GM12801 (cell line): ENCODE results near the gene VIPR2.

Experiments
- TF ChIP-seq, protein P1 (sequence below): IDR thresholded peaks from one replicate; pipeline ENCODE4 v1.5.1; 2011; ENCODE audit warnings: control low read depth; ENCODE audit not compliant: insufficient read length; ENCODE audit errors: extremely low read depth

The VIPR2 gene

DNA sequence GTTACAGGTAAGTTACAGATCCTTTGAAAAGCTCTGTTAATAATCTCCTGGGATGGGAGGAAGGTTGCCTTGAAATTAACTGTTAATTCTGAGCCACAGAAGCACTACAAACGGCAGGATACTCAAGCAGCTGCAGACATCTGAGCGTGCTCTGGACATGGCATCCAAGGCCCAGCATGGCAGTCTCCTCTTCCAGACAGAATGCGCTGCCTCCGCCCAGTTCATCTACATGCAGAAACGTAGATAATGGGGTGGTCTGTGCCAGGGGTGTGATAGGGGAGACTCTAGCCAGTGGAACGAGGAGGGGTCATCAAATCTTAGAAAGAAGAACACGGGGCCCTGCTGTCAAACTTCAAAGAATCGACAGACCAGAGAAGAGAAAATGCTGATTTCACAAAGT is 13.8 kb downstream of the VIPR2 start:
- TF ChIP-seq, protein P1, sequence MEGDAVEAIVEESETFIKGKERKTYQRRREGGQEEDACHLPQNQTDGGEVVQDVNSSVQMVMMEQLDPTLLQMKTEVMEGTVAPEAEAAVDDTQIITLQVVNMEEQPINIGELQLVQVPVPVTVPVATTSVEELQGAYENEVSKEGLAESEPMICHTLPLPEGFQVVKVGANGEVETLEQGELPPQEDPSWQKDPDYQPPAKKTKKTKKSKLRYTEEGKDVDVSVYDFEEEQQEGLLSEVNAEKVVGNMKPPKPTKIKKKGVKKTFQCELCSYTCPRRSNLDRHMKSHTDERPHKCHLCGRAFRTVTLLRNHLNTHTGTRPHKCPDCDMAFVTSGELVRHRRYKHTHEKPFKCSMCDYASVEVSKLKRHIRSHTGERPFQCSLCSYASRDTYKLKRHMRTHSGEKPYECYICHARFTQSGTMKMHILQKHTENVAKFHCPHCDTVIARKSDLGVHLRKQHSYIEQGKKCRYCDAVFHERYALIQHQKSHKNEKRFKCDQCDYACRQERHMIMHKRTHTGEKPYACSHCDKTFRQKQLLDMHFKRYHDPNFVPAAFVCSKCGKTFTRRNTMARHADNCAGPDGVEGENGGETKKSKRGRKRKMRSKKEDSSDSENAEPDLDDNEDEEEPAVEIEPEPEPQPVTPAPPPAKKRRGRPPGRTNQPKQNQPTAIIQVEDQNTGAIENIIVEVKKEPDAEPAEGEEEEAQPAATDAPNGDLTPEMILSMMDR = no peak

DNA sequence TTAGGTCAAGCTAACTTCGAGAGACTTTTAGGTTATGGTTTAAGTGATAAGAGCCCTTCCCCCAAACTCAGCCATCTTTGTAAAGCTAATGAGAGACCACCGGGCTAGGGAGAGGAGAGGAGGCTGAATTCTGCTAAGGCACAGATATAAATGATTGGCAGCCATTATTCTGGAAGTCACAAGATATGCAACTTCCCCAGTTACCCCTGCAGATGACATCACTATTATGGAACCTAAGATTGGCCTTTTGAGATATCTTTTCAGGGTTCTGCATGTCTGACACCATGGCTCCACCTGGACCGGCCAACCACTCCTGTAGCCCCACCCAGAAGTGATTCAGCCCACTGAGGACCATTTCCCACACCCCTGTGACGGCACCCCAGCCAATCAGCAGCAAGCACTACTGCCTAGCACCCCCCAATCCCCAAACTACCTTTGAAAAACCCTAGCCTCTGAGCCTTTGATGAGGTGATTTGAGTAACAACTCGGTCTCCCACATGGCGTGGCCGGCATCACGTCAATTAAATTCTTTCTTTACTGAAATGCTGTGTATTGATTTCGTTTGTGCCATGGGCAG is 14.4 kb downstream of the VIPR2 start:
- TF ChIP-seq, protein P1 = no peak

DNA sequence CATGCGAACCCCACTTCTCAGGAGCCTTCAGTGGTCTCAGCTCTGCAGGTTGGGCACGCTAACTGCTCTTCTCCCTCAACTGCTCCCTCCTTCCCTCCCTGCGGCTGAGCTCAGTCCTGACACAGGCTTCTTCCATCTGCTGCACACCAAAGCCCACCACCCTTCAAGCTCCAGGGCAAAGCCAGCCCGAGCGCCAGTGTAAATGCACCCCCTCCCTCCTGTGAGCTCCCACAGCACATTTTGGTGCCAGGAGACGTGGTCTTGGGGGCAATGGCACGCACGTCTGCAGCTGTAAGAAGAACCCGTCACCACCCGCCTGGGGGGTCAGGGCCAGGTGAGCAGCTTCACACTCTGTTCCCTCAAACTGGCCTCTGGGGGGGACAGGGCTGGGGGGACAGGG is 15.9 kb downstream of the VIPR2 start:
- TF ChIP-seq, protein P1 = no peak

DNA sequence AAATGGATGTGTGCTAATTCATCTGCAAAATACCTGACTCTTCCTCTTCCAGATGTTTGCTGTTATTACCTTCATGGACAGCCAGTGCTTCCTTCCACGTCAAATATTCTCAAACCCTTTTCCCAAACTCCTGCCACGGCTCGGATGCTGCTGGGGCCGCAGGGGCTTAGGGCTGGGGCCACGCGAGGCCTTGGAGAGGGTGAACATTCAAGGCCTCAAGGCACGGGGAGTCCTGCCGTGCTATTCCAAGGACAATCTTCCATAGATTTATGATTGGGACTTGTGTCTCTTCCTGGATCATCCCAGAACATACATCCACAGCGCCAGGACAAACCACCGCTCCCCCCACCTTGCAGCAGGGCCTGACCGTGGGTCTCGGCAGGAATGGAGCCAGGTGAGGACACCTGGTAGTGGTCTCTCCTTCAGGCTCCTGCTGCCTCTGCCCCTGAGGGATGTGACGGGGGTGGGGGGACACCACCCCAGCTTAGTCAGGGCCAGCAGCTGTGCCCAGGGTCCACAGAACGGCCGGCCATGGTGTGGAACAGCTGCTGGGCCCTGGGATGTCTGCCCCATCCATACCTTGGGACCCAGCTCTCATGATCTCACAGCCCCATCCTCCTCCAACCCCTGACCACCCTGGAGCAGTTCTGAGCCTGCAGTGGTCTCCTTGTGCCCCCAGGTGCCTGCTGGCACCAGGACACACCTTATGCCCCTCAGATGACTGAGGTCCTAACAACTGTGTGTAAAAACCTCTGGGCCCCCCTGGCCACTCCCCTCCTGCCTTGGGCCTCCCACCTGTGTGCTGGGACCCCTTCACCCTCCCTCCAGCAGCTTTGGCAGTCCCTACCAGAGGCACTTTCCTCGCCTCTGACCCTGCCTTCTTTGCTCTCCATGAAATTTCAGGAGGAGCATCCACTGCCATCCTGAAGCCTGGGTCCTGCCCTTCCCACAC is 16.7 kb downstream of the VIPR2 start:
- TF ChIP-seq, protein P1 = no peak

DNA sequence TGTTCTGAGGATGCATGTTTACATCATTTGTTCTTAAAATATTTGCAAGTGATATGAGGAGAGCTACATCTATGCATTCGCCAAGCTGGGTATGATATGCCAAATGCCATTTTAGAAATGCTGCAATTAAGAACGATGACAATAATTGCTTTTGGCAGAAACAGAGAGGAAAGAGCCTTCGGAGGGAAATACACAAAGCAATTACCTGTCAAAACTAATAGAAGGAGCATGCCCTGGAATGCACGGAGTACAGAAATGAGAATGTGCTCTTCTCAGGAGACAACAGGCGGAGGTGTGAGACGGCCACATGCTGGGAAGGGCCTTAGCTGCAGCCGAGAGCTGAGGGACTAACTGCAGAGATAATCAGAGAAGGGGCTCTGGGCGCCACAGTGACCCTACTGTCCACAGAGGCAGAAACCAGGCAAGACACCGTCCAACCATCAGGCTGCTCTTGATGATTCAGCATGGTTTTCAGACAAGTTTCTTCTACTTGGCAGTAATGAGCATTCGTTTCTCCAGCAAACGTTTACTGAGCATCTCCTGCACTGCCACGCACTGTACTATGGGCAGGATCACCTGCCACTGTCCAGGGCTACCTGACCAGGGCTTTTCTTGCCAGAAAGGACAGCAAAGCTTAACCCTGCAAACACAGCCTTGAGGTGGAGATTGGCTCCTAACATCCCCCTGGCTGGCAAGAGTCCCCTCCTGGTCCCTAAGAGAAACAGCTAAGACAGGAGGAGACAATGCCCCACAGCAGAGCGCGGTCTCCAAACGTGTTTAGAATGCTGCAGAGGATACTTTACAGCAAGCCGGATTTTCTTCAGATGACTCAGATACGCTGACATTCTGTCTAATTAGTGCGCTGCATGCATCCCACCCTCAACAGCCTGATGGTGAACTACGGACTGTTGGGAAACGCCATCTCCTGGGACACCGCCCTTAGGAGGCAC is 18.1 kb downstream of the VIPR2 start:
- TF ChIP-seq, protein P1 = no peak

DNA sequence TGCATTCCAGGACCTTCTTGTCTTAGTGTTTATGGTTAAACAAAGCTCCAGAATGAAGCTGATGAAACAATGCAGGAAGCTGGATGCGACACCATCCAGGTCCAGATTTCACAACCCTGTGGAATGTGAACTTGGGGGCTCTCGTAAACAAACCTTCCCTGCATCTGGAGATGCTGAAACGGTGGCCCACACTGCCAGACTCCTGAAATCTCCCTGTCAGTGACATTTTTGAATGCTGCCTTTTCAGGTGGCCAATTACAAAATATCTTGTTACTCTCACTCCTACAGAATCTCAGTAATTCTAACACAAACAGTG is 18.8 kb downstream of the VIPR2 start:
- TF ChIP-seq, protein P1 = no peak

DNA sequence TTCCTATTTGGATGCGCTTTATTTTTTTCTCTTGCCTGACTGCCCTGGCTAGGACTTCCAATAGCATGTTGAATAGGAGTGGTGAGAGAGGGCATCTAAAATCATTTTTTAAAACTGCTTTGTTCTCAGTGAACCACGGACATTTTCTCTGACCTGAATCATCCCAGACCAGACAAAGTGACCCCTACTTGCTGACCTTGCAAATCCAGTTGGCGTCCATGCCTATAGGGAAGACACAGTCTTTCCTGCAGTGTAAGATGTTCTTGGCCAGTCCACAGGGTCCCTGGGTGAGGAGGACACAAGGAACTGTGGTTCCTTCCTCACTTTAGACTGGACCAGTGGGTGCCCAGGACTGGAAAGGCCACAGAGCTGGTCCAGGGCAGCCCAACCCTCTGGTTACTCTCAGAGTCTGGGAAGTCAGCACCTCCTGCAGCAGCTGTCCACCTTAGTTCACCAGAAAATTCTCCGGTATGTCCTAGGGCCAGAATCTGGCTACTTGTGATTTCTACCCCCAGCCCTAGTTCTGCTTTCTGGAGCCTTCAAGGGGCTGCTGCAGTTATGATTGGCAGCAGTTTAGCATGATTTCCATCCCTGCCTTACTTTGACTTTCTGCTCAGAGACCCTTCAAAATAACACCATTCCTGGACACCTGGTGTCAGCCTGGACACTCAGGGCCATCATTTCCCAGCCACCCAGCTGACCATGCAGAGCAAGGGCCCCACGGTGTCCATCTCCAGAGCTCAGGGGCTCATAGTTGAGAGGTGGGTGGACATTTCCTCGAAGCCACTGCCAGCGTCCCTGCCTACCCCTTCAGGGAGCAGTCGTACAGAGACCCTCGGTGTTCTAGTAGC is 19.3 kb downstream of the VIPR2 start:
- TF ChIP-seq, protein P1 = no peak
